Suprapubic skin (tissue), 4 donors: ENCODE results near the gene AGPAT4. TPM values are rescaled to one million over a fixed set of nuclear protein-coding genes. Genes with fewer than 3 reads are reported as not detected.

Experiments used
- DNase-seq, 2 donors: peaks; one replicate each; pipeline ENCODE4 v3.0.0-alpha.2; 2019; ENCODE audit warnings: low spot score in 2 of 2
- H3K27ac ChIP-seq: fragments of 200-600 bp; sonication (generic); one replicate; pipeline ENCODE4 v1.5.1; 2019
- H3K27me3 ChIP-seq: fragments of 200-600 bp; sonication (generic); one replicate; pipeline ENCODE4 v1.5.1; 2019
- H3K36me3 ChIP-seq: fragments of 200-600 bp; sonication (generic); one replicate; pipeline ENCODE4 v1.5.1; 2019
- H3K4me1 ChIP-seq: fragments of 200-600 bp; sonication (generic); one replicate; pipeline ENCODE4 v1.5.1; 2019
- H3K4me3 ChIP-seq: fragments of 200-600 bp; sonication (generic); one replicate; pipeline ENCODE4 v1.5.1; 2019; ENCODE audit warnings: mild to moderate bottlenecking
- H3K9me3 ChIP-seq: fragments of 200-600 bp; sonication (generic); one replicate; pipeline ENCODE4 v1.5.1; 2019
- EP300 ChIP-seq: sonication (generic); formaldehyde crosslinking; IDR thresholded peaks from one replicate; pipeline ENCODE4 v1.6.1; 2017; ENCODE audit warnings: antibody characterized with exemption
- POLR2A ChIP-seq, 2 donors: fragments of 450-650 bp; IDR thresholded peaks; one replicate each; pipeline ENCODE4 v1.6.1; 2017; ENCODE audit warnings: antibody characterized with exemption in 2 of 2, mild to moderate bottlenecking in 2 of 2, moderate library complexity in 2 of 2
- POLR2AphosphoS5 ChIP-seq, 3 donors: sonication (generic); formaldehyde crosslinking; IDR thresholded peaks; one replicate each; pipeline ENCODE4 v1.6.1; 2017; ENCODE audit warnings: antibody characterized with exemption in 3 of 3
- WGBS: methylation state at CpG from one replicate; pipeline ENCODE4 v1.1.5; 2018; 5-methylcytosine and 5-hydroxymethylcytosine counted together
- total RNA-seq, 4 donors: library from RNA; depleted of rRNA; stranded (reverse); fragments of >200 nt; gene quantifications; one replicate each; pipeline ENCODE4 v1.1.0, GENCODE V29; 2016
- TF ChIP-seq, protein P1 (sequence below), 2 donors: fragments of 200-600 bp in 1 of 2; fragments of 450-650 bp in 1 of 2; sonication (generic) in 1 of 2; IDR thresholded peaks; one replicate each; pipeline ENCODE4 v1.5.1; 2016 to 2019; ENCODE audit warnings: antibody characterized with exemption in 2 of 2, mild to moderate bottlenecking in 1 of 2, moderate library complexity in 1 of 2

The AGPAT4 gene
- total RNA-seq, 4 donors from 2014 or later = 1.1 to 4.1 (median 2.9) TPM

DNA sequence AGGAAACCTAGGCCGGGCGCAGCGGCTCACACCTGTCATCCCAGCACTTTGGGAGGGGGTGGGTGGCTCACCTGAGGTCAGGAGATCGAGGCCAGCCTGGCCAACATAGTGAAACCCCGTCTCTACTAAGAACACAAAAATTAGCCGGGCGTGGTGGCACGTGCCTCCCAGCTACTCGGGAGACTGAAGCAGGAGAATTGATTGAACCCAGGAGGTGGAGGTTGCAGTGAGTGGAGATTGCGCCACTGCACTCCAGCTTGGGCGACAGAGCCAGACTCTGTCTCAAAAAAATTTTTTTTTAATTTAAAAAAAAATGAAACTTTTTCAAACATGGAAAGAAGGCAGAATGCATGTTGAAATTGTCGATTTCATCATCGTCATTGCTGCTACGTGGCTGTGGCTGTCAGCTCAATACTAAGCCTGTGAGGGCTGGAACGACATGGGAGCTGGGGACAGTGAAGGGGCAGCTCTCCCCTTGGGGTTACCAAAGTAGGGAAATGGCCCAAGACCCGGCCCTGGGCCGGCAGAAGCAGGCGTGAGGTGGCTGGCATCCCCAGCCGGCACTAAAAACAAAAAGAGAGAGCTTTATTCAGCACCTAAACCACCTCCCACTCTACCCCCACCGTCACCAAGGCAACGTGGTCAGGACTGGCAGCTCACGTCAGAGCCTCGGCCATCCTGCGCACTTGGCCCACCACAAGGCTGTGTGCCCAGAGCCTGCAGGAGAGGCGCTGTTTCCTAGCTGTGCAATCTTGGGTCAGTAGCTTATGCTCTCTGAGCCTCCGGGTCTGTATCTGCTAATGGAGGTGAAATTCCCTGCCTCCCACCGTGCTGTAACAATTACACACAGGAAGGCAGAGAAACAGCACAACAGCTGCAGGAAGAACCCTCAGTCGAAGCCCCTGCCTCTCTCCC is 30.8 kb downstream of the AGPAT4 start:
- Histone ChIP-seq H3K27ac (peak overlapping the region; percentile 67), H3K9me3 (no peaks in the 10 kb centered on the region), H3K4me3 (peak overlapping the region; percentile 5), H3K36me3 (no peaks in the 10 kb centered on the region), H3K4me1 (peaks cover 4% of the 10 kb centered on the region), H3K27me3 (no peaks in the 10 kb centered on the region)
- 72% methylated on average over 28 of the region's 28 CpGs for WGBS
- no peak for TF ChIP-seq EP300
- TF ChIP-seq, protein P1, sequence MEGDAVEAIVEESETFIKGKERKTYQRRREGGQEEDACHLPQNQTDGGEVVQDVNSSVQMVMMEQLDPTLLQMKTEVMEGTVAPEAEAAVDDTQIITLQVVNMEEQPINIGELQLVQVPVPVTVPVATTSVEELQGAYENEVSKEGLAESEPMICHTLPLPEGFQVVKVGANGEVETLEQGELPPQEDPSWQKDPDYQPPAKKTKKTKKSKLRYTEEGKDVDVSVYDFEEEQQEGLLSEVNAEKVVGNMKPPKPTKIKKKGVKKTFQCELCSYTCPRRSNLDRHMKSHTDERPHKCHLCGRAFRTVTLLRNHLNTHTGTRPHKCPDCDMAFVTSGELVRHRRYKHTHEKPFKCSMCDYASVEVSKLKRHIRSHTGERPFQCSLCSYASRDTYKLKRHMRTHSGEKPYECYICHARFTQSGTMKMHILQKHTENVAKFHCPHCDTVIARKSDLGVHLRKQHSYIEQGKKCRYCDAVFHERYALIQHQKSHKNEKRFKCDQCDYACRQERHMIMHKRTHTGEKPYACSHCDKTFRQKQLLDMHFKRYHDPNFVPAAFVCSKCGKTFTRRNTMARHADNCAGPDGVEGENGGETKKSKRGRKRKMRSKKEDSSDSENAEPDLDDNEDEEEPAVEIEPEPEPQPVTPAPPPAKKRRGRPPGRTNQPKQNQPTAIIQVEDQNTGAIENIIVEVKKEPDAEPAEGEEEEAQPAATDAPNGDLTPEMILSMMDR (IDR thresholded peaks at IDR 0.05) = no peak
- TF ChIP-seq POLR2A (IDR thresholded peaks at IDR 0.05) = no peak
- TF ChIP-seq POLR2AphosphoS5 (IDR thresholded peaks at IDR 0.05) = no peak
- DNase-seq = peak in 1 of 2 donors; percentile 81

DNA sequence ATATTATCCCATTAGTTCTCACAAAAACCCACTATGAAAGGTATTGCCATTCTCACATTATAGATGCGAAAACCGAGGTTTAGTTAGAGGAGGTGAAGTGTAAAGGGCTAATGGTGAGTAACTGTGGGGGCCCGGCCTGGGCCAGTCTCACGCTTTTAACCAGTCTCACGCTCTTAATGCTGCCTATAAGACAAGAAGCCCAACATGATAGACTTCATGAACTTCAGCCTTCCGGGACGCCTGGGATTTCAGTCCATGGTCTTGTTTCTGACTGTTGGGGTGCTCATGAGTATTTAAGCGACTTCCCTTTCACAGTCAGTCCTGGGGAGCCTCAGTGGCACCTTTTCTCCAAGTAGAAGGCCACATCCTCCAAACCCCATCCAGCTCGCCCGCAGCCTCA is 31.7 kb downstream of the AGPAT4 start:
- Histone ChIP-seq H3K36me3 (no peaks in the 10 kb centered on the region), H3K4me3 (no peak overlapping the region), H3K27ac (no peak overlapping the region), H3K27me3 (no peaks in the 10 kb centered on the region), H3K4me1 (peaks cover 4% of the 10 kb centered on the region), H3K9me3 (no peaks in the 10 kb centered on the region)
- TF ChIP-seq POLR2AphosphoS5 (IDR thresholded peaks at IDR 0.05) (no peak), POLR2A (IDR thresholded peaks at IDR 0.05) (no peak), EP300 (no peak)
- TF ChIP-seq, protein P1 (IDR thresholded peaks at IDR 0.05) = no peak
- WGBS = 93% methylated on average over 10 of the region's 10 CpGs
- DNase-seq = no peak

DNA sequence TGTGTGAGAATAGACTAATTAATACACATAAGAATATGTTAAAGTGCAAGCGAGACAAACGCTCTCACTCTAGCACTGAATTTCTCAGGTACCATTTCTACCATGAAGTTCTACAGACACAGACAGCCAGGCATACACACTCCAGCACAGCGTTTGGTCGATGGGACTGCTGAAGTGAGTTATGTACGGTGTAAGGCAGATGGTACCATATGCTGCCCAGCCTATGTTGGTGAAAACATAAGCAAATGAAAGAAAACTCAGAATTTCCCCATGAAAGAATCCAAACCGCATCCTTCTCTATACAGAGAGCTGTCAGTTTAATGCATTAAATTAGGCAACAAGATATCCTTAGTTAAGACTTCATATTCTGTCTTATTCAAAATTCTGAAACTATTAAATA is 34.9 kb downstream of the AGPAT4 start:
- no peaks in the 10 kb centered on the region for H3K9me3 ChIP-seq
- H3K36me3 ChIP-seq = no peaks in the 10 kb centered on the region
- no peak overlapping the region for H3K4me3 ChIP-seq
- H3K27ac ChIP-seq = no peak overlapping the region
- 92% methylated on average over 6 of the region's 6 CpGs for WGBS
- TF ChIP-seq EP300 = no peak
- TF ChIP-seq, protein P1 (IDR thresholded peaks at IDR 0.05) = no peak
- no peak for TF ChIP-seq POLR2AphosphoS5 (IDR thresholded peaks at IDR 0.05)
- no peak for TF ChIP-seq POLR2A (IDR thresholded peaks at IDR 0.05)
- H3K27me3 ChIP-seq = no peaks in the 10 kb centered on the region
- DNase-seq = no peak
- peaks cover 4% of the 10 kb centered on the region for H3K4me1 ChIP-seq

DNA sequence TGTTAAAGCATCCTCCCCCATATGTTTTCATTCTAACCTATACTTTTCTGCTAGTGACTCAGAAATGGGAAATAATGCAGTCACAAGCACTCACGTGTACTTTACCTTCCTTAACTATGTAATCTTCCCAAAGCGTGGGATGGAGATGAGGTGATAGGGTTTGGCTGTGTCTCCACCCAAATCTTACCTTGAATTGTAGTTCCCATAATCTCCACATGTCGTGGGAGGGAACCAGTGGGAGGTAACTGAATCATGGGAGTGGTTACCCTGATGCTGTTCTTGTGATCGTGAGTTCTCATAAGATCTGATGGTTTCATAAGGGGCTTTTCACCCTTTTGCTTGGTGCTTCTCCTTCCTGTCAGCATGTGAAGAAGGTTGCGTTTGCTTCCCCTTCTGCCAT is 35.4 kb downstream of the AGPAT4 start:
- peaks cover 4% of the 10 kb centered on the region for H3K4me1 ChIP-seq
- TF ChIP-seq POLR2A (IDR thresholded peaks at IDR 0.05) (no peak), EP300 (no peak), POLR2AphosphoS5 (IDR thresholded peaks at IDR 0.05) (no peak)
- TF ChIP-seq, protein P1 (IDR thresholded peaks at IDR 0.05) = no peak
- H3K4me3 ChIP-seq = no peak overlapping the region
- H3K36me3 ChIP-seq = no peaks in the 10 kb centered on the region
- no peak overlapping the region for H3K27ac ChIP-seq
- DNase-seq = no peak
- no peaks in the 10 kb centered on the region for H3K9me3 ChIP-seq
- H3K27me3 ChIP-seq = no peaks in the 10 kb centered on the region
- 91% methylated on average over 5 of the region's 5 CpGs for WGBS

DNA sequence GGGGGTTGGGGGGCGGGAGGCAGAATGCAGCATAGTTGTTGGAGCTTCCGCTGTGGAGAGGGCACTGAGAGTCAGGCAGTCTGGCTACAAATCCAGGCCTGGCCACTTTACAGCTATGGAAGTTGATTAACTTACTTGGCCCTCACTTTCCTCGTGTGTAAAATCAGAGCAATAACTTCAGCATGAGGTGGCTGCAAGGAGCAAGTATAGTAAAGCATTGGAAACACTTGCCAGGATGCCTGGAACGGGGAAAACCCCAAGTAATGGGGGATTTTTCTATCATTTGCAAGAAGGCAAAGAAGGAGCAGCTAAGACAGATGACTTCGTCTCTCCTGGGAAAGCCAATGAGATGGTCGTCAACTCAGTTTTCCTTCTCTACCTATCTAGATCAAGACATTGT is 35.8 kb downstream of the AGPAT4 start:
- Histone ChIP-seq H3K27me3 (no peaks in the 10 kb centered on the region), H3K9me3 (no peaks in the 10 kb centered on the region), H3K27ac (no peak overlapping the region), H3K4me3 (no peak overlapping the region), H3K36me3 (no peaks in the 10 kb centered on the region), H3K4me1 (no peaks in the 10 kb centered on the region)
- no peak for DNase-seq
- TF ChIP-seq POLR2AphosphoS5 (IDR thresholded peaks at IDR 0.05) (no peak), POLR2A (IDR thresholded peaks at IDR 0.05) (no peak), EP300 (no peak)
- TF ChIP-seq, protein P1 (IDR thresholded peaks at IDR 0.05) = no peak
- WGBS = 76% methylated on average over 5 of the region's 6 CpGs
